HS-5 (cell line): ENCODE data around the gene DLG5.

Experiments
- DNase-seq: peaks from one replicate; pipeline ENCODE4 v3.0.0-alpha.2; 2012; ENCODE audit warnings: low read depth

DLG5 gene

GRCh38 chr10:77949167-77949566, 22.6 kb upstream of the DLG5 start:
- DNase-seq: peak; percentile 68

GRCh38 chr10:77946084-77946483, 19.5 kb upstream of the DLG5 start:
- no peak for DNase-seq

- DNase-seq: peak; percentile 86
Measured at GRCh38 chr10:77944519-77944918, 18.0 kb upstream of the DLG5 start.

GRCh38 chr10:77943121-77943901, 16.8 kb upstream of the DLG5 start:
- peak; percentile 71 for DNase-seq

- DNase-seq: no peak
Measured at GRCh38 chr10:77941790-77942189, 15.2 kb upstream of the DLG5 start.

- no peak for DNase-seq
Measured at GRCh38 chr10:77940627-77941026, 14.1 kb upstream of the DLG5 start.

- DNase-seq: no peak
Measured at GRCh38 chr10:77940225-77940624, 13.7 kb upstream of the DLG5 start.

- no peak for DNase-seq
Measured at GRCh38 chr10:77939561-77940001, 13.0 kb upstream of the DLG5 start.

- DNase-seq: no peak
Measured at GRCh38 chr10:77936697-77937567, 10.4 kb upstream of the DLG5 start.

GRCh38 chr10:77932016-77932715, 5.6 kb upstream of the DLG5 start:
- no peak for DNase-seq

GRCh38 chr10:77927402-77928246, 1.1 kb upstream of the DLG5 start:
- no peak for DNase-seq

GRCh38 chr10:77925795-77926565, 575 bp downstream of the DLG5 start:
- no peak for DNase-seq

- no peak for DNase-seq
Measured at GRCh38 chr10:77925410-77925794, 1.2 kb downstream of the DLG5 start.

- no peak for DNase-seq
Measured at GRCh38 chr10:77922566-77923179, 3.9 kb downstream of the DLG5 start.

- DNase-seq: no peak
Measured at GRCh38 chr10:77922055-77922454, 4.5 kb downstream of the DLG5 start.

- no peak for DNase-seq
Measured at GRCh38 chr10:77921395-77921794, 5.2 kb downstream of the DLG5 start.

- no peak for DNase-seq
Measured at GRCh38 chr10:77920495-77920894, 6.1 kb downstream of the DLG5 start.

GRCh38 chr10:77919713-77920108, 6.8 kb downstream of the DLG5 start:
- peak; percentile 61 for DNase-seq

GRCh38 chr10:77915319-77916105, 11.0 kb downstream of the DLG5 start:
- DNase-seq: no peak

- no peak for DNase-seq
Measured at GRCh38 chr10:77913090-77913489, 13.5 kb downstream of the DLG5 start.
